Tibial artery (tissue), 4 donors: ENCODE data around the gene SOCS1.

Experiments used
- DNase-seq, 2 donors: peaks; one replicate each; pipeline ENCODE4 v3.0.0-alpha.2; 2019
- H3K27ac ChIP-seq, 2 donors: fragments of 200-600 bp; sonication (generic) in 1 of 2; 1 replicate in 1 of 2; 2 replicates in 1 of 2; pipeline ENCODE4 v1.5.1; 2018 to 2019; ENCODE audit warnings: mild to moderate bottlenecking in 1 of 2
- H3K27me3 ChIP-seq, 2 donors: fragments of 200-600 bp; sonication (generic) in 1 of 2; one replicate each; pipeline versions ENCODE4 v1.5.1 to v1.6.0; 2016 to 2019
- H3K36me3 ChIP-seq, 3 donors: fragments of 200-600 bp; sonication (generic) in 2 of 3; one replicate each; pipeline ENCODE4 v1.5.1; 2016 to 2019; ENCODE audit warnings: mild to moderate bottlenecking in 2 of 3
- H3K4me1 ChIP-seq, 4 donors: fragments of 200-600 bp; sonication (generic) in 2 of 4; 1 replicate in 3 of 4; 2 replicates in 1 of 4; pipeline ENCODE4 v1.5.1; 2016 to 2019
- H3K4me3 ChIP-seq, 2 donors: fragments of 200-600 bp; sonication (generic) in 1 of 2; 1 replicate in 1 of 2; 2 replicates in 1 of 2; pipeline ENCODE4 v1.5.1; 2018 to 2019; ENCODE audit warnings: mild to moderate bottlenecking in 2 of 2
- H3K9me3 ChIP-seq, 3 donors: fragments of 200-600 bp; sonication (generic) in 1 of 3; one replicate each; pipeline ENCODE4 v1.5.1; 2016 to 2019
- CTCF ChIP-seq, 2 experiments: fragments of 200-600 bp in 1 of 2; fragments of 450-650 bp in 1 of 2; IDR thresholded peaks; one replicate each; pipeline ENCODE4 v1.5.1; 2017 to 2019; ENCODE audit warnings: antibody characterized with exemption in 2 of 2, mild to moderate bottlenecking in 1 of 2, moderate library complexity in 1 of 2
- intact Hi-C: fragments of 100-400 bp; cut with DNase I; formaldehyde crosslinking; loops from one replicate; pipeline ENCODE4 v1.15.0; 2023; ENCODE audit warnings: low total_unique reads

Gene SOCS1

GRCh38 chr16:11277607-11278337 is 21.8 kb upstream of the SOCS1 start:
- Histone ChIP-seq H3K27me3 (peaks cover 0 to 4% of the 10 kb centered on the region in 2 donors), H3K27ac (no peak overlapping the region), H3K4me1 (no peaks in the 10 kb centered on the region), H3K36me3 (no peaks in the 10 kb centered on the region), H3K4me3 (no peak overlapping the region), H3K9me3 (no peaks in the 10 kb centered on the region)
- DNase-seq, result no peak
- intact Hi-C loops, result no loop called here
- no peak for TF ChIP-seq CTCF (IDR thresholded peaks at IDR 0.05)

DNA sequence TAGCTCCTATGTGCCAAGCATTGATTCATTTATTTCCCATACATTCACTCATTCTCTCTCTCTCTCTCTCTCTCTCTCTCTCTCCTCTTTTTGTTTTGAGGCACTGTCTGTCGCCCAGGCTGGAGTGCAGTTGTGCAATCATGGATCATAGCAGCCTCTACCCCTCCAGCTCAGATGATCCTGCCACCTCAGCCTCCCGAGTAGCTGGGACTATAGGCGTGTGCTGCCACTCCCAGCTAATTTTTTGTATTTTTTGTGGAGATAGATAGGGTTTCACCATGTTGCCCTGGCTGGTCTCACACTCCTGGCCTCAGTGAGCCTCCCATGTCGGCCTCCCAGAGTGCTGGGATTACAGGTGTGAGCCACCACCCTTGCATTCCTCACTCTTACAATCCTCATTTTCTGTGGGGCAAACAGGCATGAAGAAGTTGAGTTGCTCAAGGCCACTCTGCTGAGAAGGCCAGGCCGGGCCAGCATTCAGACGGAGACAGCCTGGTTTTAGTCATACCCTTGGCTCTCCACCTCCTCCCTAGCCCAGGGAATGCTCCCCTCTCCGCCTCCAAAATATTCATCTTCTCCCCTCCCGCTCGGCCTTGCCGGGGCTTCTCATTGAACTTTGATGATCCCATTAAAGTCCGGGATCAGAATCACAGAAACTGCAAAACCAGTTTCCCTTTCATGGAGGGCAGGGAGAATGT is 21.0 kb upstream of the SOCS1 start:
- Histone ChIP-seq H3K36me3 (no peaks in the 10 kb centered on the region), H3K27me3 (peaks cover 0 to 4% of the 10 kb centered on the region in 2 donors), H3K27ac (no peak overlapping the region), H3K4me3 (no peak overlapping the region), H3K9me3 (no peaks in the 10 kb centered on the region), H3K4me1 (no peaks in the 10 kb centered on the region)
- no peak for DNase-seq
- intact Hi-C loops, result no loop called here
- TF ChIP-seq CTCF (IDR thresholded peaks at IDR 0.05), result no peak

DNA sequence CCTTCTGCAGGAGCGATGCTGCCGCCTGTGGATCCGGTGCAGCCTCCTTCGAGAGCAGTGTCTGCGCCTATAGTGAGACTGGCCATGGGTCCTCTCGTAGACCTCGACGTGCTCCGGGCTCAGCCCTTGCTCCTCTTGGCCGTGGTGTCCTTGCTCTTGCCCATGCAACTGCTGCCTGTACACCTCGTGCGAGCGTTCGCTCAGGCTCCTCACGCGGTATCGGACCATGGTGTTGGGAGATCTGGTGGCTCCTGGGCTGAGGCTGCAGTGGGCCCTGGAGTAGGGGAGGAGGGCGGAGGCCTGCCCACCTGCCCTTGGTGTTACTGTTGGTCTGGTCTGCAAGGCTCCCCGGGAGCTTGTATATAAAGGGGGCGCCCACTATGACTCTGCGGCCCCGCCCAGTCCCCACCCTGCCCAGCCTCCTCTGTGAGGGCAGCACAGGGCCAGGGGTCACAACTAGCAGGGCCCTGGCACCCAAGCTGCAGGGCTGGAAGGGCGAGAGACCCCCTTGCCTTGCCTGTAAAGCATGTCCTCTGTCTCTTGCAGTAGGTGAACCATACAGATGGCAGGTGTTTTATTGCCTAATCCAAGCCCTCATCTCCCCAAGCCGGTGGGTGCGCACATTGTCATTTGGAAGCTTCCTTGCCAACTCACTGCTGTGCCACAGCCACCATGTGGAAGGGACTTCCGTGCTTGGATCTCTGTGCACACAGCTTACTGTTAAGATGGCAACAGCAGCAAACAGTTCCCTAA is 20.3 kb upstream of the SOCS1 start, which contains the start of gene PRM2:
PRM2 (minus strand) TSS at position 338 of the 753 bp plus-strand sequence; CDS start at position 228, 110 bp downstream.
- no peak for DNase-seq
- no peak within 1 kb of the TSS for H3K27ac ChIP-seq
- H3K27me3 ChIP-seq, result peaks cover 0 to 4% of the 10 kb centered on the region in 2 donors
- no peak for TF ChIP-seq CTCF (IDR thresholded peaks at IDR 0.05)
- no peaks in the 10 kb centered on the region for H3K4me1 ChIP-seq
- no peaks in the 10 kb centered on the region for H3K9me3 ChIP-seq
- H3K4me3 ChIP-seq, result no peak within 1 kb of the TSS
- H3K36me3 ChIP-seq, result no peaks in the 10 kb centered on the region
- intact Hi-C loops, result no loop called here

DNA sequence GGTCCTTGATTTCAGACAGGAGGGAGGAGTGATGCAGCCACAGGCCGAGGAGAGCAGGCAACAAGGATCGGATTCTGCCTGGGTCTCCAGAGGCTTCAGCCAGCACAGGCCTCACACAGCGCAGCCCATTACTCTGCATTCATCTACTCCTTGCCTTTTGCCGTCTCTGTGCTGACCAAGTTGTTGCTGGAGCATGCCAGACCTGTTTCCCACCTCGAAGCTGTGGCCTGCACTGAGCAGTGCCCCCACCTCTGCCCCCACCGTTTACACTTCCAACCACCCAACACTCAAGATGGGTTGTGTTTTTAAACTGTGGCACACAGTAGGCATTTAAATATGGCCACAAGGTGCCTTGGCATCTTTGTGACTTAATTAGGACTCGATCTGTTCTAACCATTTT is 19.0 kb upstream of the SOCS1 start:
- Histone ChIP-seq H3K9me3 (no peaks in the 10 kb centered on the region), H3K27ac (no peak overlapping the region), H3K36me3 (no peaks in the 10 kb centered on the region), H3K4me3 (no peak overlapping the region), H3K27me3 (peaks cover 0 to 4% of the 10 kb centered on the region in 2 donors), H3K4me1 (no peaks in the 10 kb centered on the region)
- DNase-seq, result no peak
- no peak for TF ChIP-seq CTCF (IDR thresholded peaks at IDR 0.05)
- intact Hi-C loops, result no loop called here

- intact Hi-C loops, result no loop called here
- Histone ChIP-seq H3K27me3 (peaks cover 0 to 4% of the 10 kb centered on the region in 2 donors), H3K27ac (no peak overlapping the region), H3K9me3 (no peaks in the 10 kb centered on the region), H3K4me1 (no peaks in the 10 kb centered on the region), H3K36me3 (no peaks in the 10 kb centered on the region), H3K4me3 (no peak overlapping the region)
- no peak for TF ChIP-seq CTCF (IDR thresholded peaks at IDR 0.05)
- DNase-seq, result no peak
Observed at GRCh38 chr16:11273721-11274324, 17.8 kb upstream of the SOCS1 start.
